AG04449 (cell line): ENCODE data around the gene SYNGAP1.

Experiments
- CTCF ChIA-PET: fragments of 350-600 bp; formaldehyde crosslinking; extraction: SDS; loops from one replicate; lab custom pipeline; 2021; ENCODE audit warnings: antibody characterized with exemption; lab: Yijun Ruan, JAX
- POLR2A ChIA-PET: fragments of 400-600, 350-600 bp; formaldehyde crosslinking; extraction: SDS; loops from one replicate; lab custom pipeline; 2020; ENCODE audit warnings: antibody characterized with exemption, inconsistent platforms; lab: Yijun Ruan, JAX
- DNase-seq: peaks from one replicate; pipeline ENCODE4 v3.0.0-alpha.2; 2010; ENCODE audit warnings: low read depth, low spot score
- H3K4me3 ChIP-seq: 2 replicates; pipeline ENCODE4 v1.5.1; 2011; ENCODE audit warnings: low read depth, mild to moderate bottlenecking, control low read depth, low read length
- CTCF ChIP-seq: IDR thresholded peaks from one replicate; pipeline ENCODE4 v1.5.1; 2011; ENCODE audit warnings: mild to moderate bottlenecking, moderate library complexity, low read length, control low read depth, inconsistent platforms; ENCODE audit not compliant: insufficient read depth; ENCODE audit errors: missing control alignments

SYNGAP1 gene

GRCh38 chr6:33504486-33504885 lies 84.6 kb downstream of the SYNGAP1 start:
- no peak for DNase-seq
- CTCF ChIA-PET: no interaction called here
- no peak for TF ChIP-seq CTCF

More at GRCh38 chr6:33504486-33504885, 84.6 kb downstream of the SYNGAP1 start:
- POLR2A ChIA-PET: no interaction called here
- no peak overlapping the region for H3K4me3 ChIP-seq
